Measurements from ENCODE around the gene CAP1. TPM values are rescaled to one million over a fixed set of nuclear protein-coding genes. Genes with fewer than 3 reads are reported as not detected.

The CAP1 gene
- total and polyA plus RNA-seq, 9 of the 15 experiments (the other 6 are each of a cell fraction or from before 2014, with no cell fraction given), result 230 to 658 (median 281) TPM

- no peak for TF ChIP-seq SMC3 (conservative IDR thresholded peaks at IDR 0.05; ENCODE audit: insufficient read depth, low read depth, low read length)
- no peak for TF ChIP-seq RUNX1 (IDR thresholded peaks at IDR 0.05; ENCODE audit: low read depth)
- no peak for TF ChIP-seq RBM22 (IDR thresholded peaks at IDR 0.05; ENCODE audit: low read depth, low read length, poor library complexity, severe bottlenecking)
- no peak for TF ChIP-seq HNRNPH1 (optimal IDR thresholded peaks at IDR 0.05; ENCODE audit: low read depth, low read length)
- TF ChIP-seq GTF2E2 (tag; IDR thresholded peaks at IDR 0.05), result no peak; the same call in 1 of the 2 replicates
- TF ChIP-seq ZBTB7A (IDR thresholded peaks at IDR 0.05; ENCODE audit: borderline replicate concordance, control insufficient read depth, low read depth, low read length), result no peak
- no peak for TF ChIP-seq NR2C2 (CRISPR knock-in tag; IDR thresholded peaks at IDR 0.05)
- TF ChIP-seq NR2C2 (tag; IDR thresholded peaks at IDR 0.05), result no peak
- TF ChIP-seq BRD4 (IDR thresholded peaks at IDR 0.05), result no peak
- 0 out of 2 replicates have a peak, but pooled peaks have one; percentile 14 for TF ChIP-seq ZNF766 (CRISPR knock-in tag; conservative IDR thresholded peaks at IDR 0.05)
- no peak for TF ChIP-seq POU5F1 (IDR thresholded peaks at IDR 0.05; ENCODE audit: borderline replicate concordance, low read depth, low read length, partially characterized antibody)
- no peak for TF ChIP-seq ZNF79 (CRISPR knock-in tag; IDR thresholded peaks at IDR 0.05; ENCODE audit: low read depth)
- TF ChIP-seq, protein P1, sequence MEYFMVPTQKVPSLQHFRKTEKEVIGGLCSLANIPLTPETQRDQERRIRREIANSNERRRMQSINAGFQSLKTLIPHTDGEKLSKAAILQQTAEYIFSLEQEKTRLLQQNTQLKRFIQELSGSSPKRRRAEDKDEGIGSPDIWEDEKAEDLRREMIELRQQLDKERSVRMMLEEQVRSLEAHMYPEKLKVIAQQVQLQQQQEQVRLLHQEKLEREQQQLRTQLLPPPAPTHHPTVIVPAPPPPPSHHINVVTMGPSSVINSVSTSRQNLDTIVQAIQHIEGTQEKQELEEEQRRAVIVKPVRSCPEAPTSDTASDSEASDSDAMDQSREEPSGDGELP (CRISPR knock-in tag; IDR thresholded peaks at IDR 0.05; ENCODE audit: borderline replicate concordance), result no peak
- peak; percentile 85 for TF ChIP-seq FOSL1 (tag; conservative IDR thresholded peaks at IDR 0.05)
- TF ChIP-seq HCFC1 (IDR thresholded peaks at IDR 0.05; ENCODE audit: low read depth, low read length), result 0 out of 2 replicates have a peak, but pooled peaks have one; percentile 31
- peak; percentile 34; the same call in 1 of the 2 replicates for TF ChIP-seq ZFX (CRISPR knock-in tag; IDR thresholded peaks at IDR 0.05)
- no peak for TF ChIP-seq ZNF507 (tag; conservative IDR thresholded peaks at IDR 0.05)
- no peak for TF ChIP-seq MED1 (CRISPR knock-in tag; IDR thresholded peaks at IDR 0.05; ENCODE audit: borderline replicate concordance)
- TF ChIP-seq ATF1 (CRISPR knock-in tag; IDR thresholded peaks at IDR 0.05), result no peak
- peak; percentile 7; the same call in 1 of the 2 replicates for TF ChIP-seq ATF1 (tag; IDR thresholded peaks at IDR 0.05)
- TF ChIP-seq KLF16 (IDR thresholded peaks at IDR 0.05), result peak; percentile 80; the same call in 1 of the 2 replicates
- TF ChIP-seq, protein P2, sequence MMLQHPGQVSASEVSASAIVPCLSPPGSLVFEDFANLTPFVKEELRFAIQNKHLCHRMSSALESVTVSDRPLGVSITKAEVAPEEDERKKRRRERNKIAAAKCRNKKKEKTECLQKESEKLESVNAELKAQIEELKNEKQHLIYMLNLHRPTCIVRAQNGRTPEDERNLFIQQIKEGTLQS (IDR thresholded peaks at IDR 0.05), result peak; percentile 85
- TF ChIP-seq, protein P2 (CRISPR knock-in tag; conservative IDR thresholded peaks at IDR 0.05), result no peak
- TF ChIP-seq SETDB1 (IDR thresholded peaks at IDR 0.05; ENCODE audit: low read length), result no peak
- no peak for TF ChIP-seq NCOA6 (IDR thresholded peaks at IDR 0.05)
- TF ChIP-seq, protein P3, sequence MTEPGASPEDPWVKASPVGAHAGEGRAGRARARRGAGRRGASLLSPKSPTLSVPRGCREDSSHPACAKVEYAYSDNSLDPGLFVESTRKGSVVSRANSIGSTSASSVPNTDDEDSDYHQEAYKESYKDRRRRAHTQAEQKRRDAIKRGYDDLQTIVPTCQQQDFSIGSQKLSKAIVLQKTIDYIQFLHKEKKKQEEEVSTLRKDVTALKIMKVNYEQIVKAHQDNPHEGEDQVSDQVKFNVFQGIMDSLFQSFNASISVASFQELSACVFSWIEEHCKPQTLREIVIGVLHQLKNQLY (CRISPR knock-in tag; conservative IDR thresholded peaks at IDR 0.05), result no peak
- no peak for TF ChIP-seq FOXP1 (CRISPR knock-in tag; IDR thresholded peaks at IDR 0.05)
- no peak for TF ChIP-seq CBFB (CRISPR knock-in tag; IDR thresholded peaks at IDR 0.05)
- no peak for TF ChIP-seq ZNF133 (CRISPR knock-in tag; IDR thresholded peaks at IDR 0.05)
- TF ChIP-seq STAT5B (CRISPR knock-in tag; IDR thresholded peaks at IDR 0.05), result no peak
Measured at GRCh38 chr1:40059338-40059959, 18.9 kb downstream of the CAP1 start (continued).
